NT2/D1 (cell line): ENCODE results near the gene ABCB11.

Experiments
- SUZ12 ChIP-seq: IDR thresholded peaks from 2 replicates; pipeline ENCODE4 v1.6.1; 2011; ENCODE audit not compliant: insufficient read length, insufficient read depth; ENCODE audit errors: extremely low read depth
- YY1 ChIP-seq: IDR thresholded peaks from 2 replicates; pipeline ENCODE4 v1.6.1; 2011; ENCODE audit not compliant: insufficient read length, insufficient read depth

DNA sequence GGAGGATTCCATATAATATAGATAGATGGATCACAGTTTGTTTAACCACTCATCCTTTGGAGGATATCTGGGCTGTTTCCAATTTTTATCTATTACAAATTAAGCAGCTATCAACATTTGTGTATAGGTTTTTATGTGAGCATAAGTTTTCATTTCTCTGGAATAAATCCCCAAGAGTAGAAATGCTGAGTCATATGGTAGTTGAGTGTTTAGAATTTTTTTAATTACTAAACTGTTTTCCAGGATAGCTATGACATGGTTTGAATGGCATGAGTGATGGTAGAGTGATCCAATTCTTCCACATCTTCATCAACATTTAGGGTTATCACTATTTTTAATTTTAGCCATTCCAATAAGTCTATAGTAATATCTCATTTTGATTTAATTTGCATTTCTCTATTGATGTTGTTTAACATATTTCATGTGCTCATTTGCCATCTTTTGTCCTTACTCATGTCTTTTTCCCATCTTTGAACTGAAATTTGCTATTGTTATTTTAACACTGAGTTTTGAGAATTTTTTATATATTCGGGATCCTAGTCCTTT, 31.4 kb downstream of the ABCB11 start:
- TF ChIP-seq YY1 (no peak), SUZ12 (no peak)
